ENCODE data around the gene PDE9A. TPM values are rescaled to one million over a fixed set of nuclear protein-coding genes. Genes with fewer than 3 reads are reported as not detected.

Gene PDE9A
- 10 to 100 TPM in 1 of 4 donors, 1 to 10 TPM in 3; 2.9 to 16.9 (median 7.0) TPM for total RNA-seq

- TF ChIP-seq CTCF (IDR thresholded peaks at IDR 0.05): no peak
- no peak for ATAC-seq (ENCODE audit: low FRiP score)
- no peak for DNase-seq (ENCODE audit: low spot score)
These were observed at the start of gene PDE9A for GRCh38 chr21:42653231-42654061. TSS of gene PDE9A (plus strand) at chr21:42653621. CDS start at chr21:42653815, 194 bp downstream.

- no peak for TF ChIP-seq CTCF (IDR thresholded peaks at IDR 0.05)
- DNase-seq (ENCODE audit: low spot score) (no peak), ATAC-seq (ENCODE audit: low FRiP score) (no peak)
These were observed 46.3 kb upstream of the PDE9A start for GRCh38 chr21:42607102-42607501.

- DNase-seq (ENCODE audit: low spot score): no peak
- ATAC-seq (ENCODE audit: low FRiP score): no peak
These were observed 45.8 kb upstream of the PDE9A start for GRCh38 chr21:42607525-42608102.

GRCh38 chr21:42608446-42608845 lies 45.0 kb upstream of the PDE9A start:
- DNase-seq (ENCODE audit: low spot score): no peak
- TF ChIP-seq CTCF (IDR thresholded peaks at IDR 0.05): no peak
- no peak for ATAC-seq (ENCODE audit: low FRiP score)

More at GRCh38 chr21:42607525-42608102, 45.8 kb upstream of the PDE9A start:
- TF ChIP-seq CTCF (IDR thresholded peaks at IDR 0.05): no peak

- TF ChIP-seq CTCF (IDR thresholded peaks at IDR 0.05): no peak
- DNase-seq (ENCODE audit: low spot score) (no peak), ATAC-seq (ENCODE audit: low FRiP score) (no peak)
These were observed 43.6 kb upstream of the PDE9A start for GRCh38 chr21:42609811-42610210.

- ATAC-seq (ENCODE audit: low FRiP score) (no peak), DNase-seq (ENCODE audit: low spot score) (no peak)
- no peak for TF ChIP-seq CTCF (IDR thresholded peaks at IDR 0.05)
These were observed 41.6 kb upstream of the PDE9A start for GRCh38 chr21:42611852-42612251.

- DNase-seq (ENCODE audit: low spot score): no peak
- TF ChIP-seq CTCF (IDR thresholded peaks at IDR 0.05): no peak
- no peak for ATAC-seq (ENCODE audit: low FRiP score)
These were observed 41.0 kb upstream of the PDE9A start for GRCh38 chr21:42612390-42612789.
